Measurements from ENCODE around the gene RNU6-1.

The RNU6-1 gene

GRCh38 chr15:67808821-67809220 lies 31.0 kb downstream of the RNU6-1 start:
- Mint-ChIP-seq H3K4me3 (no peak overlapping the region), H3K4me1 (ENCODE audit: low read depth) (no peaks in the 10 kb centered on the region), H3K9me3 (no peaks in the 10 kb centered on the region)

GRCh38 chr15:67807836-67808235 lies 32.0 kb downstream of the RNU6-1 start:
- H3K27me3 Mint-ChIP-seq (ENCODE audit: low read depth): no peaks in the 10 kb centered on the region

More at GRCh38 chr15:67808821-67809220, 31.0 kb downstream of the RNU6-1 start:
- no peak overlapping the region for H3K27ac Mint-ChIP-seq
- no peaks in the 10 kb centered on the region for H3K27me3 Mint-ChIP-seq (ENCODE audit: low read depth)
- no peaks in the 10 kb centered on the region for H3K36me3 Mint-ChIP-seq (ENCODE audit: low read depth)

DNA sequence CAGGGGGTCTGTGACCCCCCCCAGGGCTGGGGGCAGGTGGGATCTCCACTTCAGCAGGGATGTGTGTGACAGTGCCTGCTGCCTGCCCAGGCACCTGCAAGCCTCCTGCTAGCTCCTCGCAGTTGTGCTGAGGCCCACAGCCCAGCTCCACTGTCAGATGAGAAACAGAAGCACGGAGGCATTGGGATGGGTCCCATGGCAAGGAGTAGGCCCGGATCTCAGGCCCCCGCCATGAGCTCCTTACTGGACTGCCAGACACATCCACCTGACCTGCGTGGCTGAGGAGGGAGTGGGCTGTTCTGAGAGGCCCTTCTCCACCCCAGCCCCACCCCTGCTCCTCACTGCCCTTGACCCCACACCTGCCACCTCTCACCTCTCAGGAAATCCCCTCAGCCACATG lies 32.7 kb downstream of the RNU6-1 start:
- no peak overlapping the region for H3K4me3 Mint-ChIP-seq
- H3K27me3 Mint-ChIP-seq (ENCODE audit: low read depth): no peaks in the 10 kb centered on the region
- no peak overlapping the region for H3K27ac Mint-ChIP-seq
- H3K36me3 Mint-ChIP-seq (ENCODE audit: low read depth): no peaks in the 10 kb centered on the region
- no peaks in the 10 kb centered on the region for H3K4me1 Mint-ChIP-seq (ENCODE audit: low read depth)
- no peaks in the 10 kb centered on the region for H3K9me3 Mint-ChIP-seq

More at GRCh38 chr15:67807836-67808235, 32.0 kb downstream of the RNU6-1 start:
- H3K4me1 Mint-ChIP-seq (ENCODE audit: low read depth): no peaks in the 10 kb centered on the region
- H3K4me3 Mint-ChIP-seq: no peak overlapping the region
- H3K9me3 Mint-ChIP-seq: no peaks in the 10 kb centered on the region
- no peak overlapping the region for H3K27ac Mint-ChIP-seq
- no peaks in the 10 kb centered on the region for H3K36me3 Mint-ChIP-seq (ENCODE audit: low read depth)

DNA sequence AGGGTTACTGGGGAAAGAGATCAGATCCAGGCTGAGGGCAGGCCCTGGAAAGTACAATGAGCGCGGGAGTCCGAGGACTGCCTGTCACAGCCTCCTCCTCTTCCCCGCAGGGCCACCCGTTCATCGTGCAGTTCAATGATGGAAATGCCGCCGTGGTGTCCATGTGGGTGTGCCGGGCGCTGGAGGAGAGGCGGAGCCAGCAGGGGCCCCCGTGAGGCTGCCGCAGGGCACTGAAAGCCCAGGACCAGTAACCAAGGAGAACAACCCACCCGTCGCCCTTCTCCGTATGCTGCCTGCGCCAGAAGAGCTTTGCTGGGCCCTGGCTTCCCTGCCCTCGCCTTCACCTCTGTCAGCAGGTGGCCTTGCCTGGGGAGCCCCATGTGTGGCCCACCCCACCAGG lies 33.3 kb downstream of the RNU6-1 start:
- no peaks in the 10 kb centered on the region for H3K9me3 Mint-ChIP-seq
- H3K4me1 Mint-ChIP-seq (ENCODE audit: low read depth): no peaks in the 10 kb centered on the region
- no peak overlapping the region for H3K27ac Mint-ChIP-seq
- no peaks in the 10 kb centered on the region for H3K27me3 Mint-ChIP-seq (ENCODE audit: low read depth)
- no peaks in the 10 kb centered on the region for H3K36me3 Mint-ChIP-seq (ENCODE audit: low read depth)
- no peak overlapping the region for H3K4me3 Mint-ChIP-seq

GRCh38 chr15:67805666-67806516 lies 34.0 kb downstream of the RNU6-1 start:
- no peaks in the 10 kb centered on the region for H3K9me3 Mint-ChIP-seq
- H3K27ac Mint-ChIP-seq: no peak overlapping the region

DNA sequence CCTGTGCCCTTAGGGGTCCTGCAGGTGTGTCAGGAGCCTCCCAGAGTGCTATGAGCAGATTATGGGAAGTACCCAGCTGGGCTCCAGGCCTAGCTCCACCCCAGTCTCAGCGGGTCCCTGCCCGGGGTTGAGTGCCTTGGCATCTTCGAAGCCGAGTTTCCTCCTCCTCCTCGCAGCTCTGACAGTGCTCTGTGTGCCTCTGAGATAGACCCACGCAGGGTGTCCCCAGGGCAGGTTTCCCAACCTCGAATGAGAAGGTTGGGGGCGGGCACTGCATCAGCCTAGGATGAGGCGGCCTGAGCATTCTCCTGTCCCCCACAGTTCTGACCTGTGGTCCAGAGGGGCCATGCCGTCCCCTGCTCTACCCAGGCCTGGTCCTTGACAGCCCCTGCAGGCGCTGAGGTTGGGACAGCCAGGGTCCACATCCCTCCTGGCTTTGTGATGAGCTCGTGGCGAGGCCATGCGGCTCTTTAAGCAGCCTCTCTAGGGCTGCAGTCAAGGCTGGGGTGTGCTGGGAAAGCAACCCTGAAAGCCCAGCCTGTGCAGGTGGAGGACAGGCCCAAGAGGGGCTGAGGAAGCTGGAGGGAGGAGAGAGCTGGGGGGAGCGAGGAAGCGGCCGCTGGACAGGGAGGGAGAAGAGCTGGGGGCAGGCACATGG lies 34.7 kb downstream of the RNU6-1 start:
- Mint-ChIP-seq H3K36me3 (ENCODE audit: low read depth) (no peaks in the 10 kb centered on the region), H3K27ac (no peak overlapping the region), H3K4me3 (no peak overlapping the region), H3K27me3 (ENCODE audit: low read depth) (no peaks in the 10 kb centered on the region), H3K9me3 (no peaks in the 10 kb centered on the region), H3K4me1 (ENCODE audit: low read depth) (no peaks in the 10 kb centered on the region)

More at GRCh38 chr15:67805666-67806516, 34.0 kb downstream of the RNU6-1 start:
- Mint-ChIP-seq H3K36me3 (ENCODE audit: low read depth) (no peaks in the 10 kb centered on the region), H3K27me3 (ENCODE audit: low read depth) (no peaks in the 10 kb centered on the region), H3K4me3 (no peak overlapping the region), H3K4me1 (ENCODE audit: low read depth) (no peaks in the 10 kb centered on the region)

DNA sequence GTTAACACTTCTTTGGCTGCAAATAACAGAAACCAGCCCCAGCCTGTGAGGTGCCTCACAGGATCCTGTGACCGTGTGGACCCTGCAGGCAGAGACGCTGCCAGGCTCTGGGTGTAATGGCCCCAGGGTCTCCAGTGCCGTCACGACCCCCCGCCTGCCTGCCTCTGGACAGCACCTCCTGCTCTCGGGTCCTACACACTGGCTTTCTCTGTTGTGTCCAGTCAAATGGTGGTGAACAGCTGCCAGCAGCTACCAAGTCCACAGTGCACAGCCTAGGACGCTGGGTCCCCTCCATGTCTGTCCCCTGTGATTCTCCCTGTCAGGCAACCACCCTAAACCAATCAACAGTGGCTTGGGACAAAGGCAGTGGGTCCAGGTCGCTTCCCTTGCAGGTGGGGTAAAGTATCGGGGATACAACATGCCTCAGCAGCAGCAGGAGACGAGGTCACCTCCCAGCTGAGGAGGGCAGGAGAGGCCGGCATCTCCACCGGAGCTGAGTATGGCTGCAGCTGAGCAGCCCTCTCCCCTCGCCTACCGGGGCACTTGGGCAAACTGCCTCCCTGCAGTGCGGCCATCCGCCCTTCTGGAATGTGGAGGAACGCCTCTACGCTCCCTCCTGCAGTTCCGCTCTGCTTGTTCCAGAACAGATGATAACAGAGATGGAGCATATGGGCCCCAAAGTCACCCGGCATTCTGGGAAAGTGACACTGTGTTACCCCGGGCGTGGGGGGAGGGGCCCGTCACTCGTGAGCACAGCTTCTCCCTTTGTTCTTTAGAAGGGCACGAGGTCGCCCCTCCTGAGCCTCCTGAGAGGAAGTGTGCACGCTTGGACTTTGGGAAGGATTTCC lies 35.6 kb downstream of the RNU6-1 start:
- H3K36me3 Mint-ChIP-seq (ENCODE audit: low read depth): no peaks in the 10 kb centered on the region
- H3K9me3 Mint-ChIP-seq: no peaks in the 10 kb centered on the region
- H3K27me3 Mint-ChIP-seq (ENCODE audit: low read depth): no peaks in the 10 kb centered on the region
- H3K4me3 Mint-ChIP-seq: no peak overlapping the region
- H3K4me1 Mint-ChIP-seq (ENCODE audit: low read depth): no peaks in the 10 kb centered on the region
- no peak overlapping the region for H3K27ac Mint-ChIP-seq

- H3K9me3 Mint-ChIP-seq: no peaks in the 10 kb centered on the region
- H3K36me3 Mint-ChIP-seq (ENCODE audit: low read depth): no peaks in the 10 kb centered on the region
- no peak overlapping the region for H3K27ac Mint-ChIP-seq
- no peak overlapping the region for H3K4me3 Mint-ChIP-seq
- H3K4me1 Mint-ChIP-seq (ENCODE audit: low read depth): no peaks in the 10 kb centered on the region
- no peaks in the 10 kb centered on the region for H3K27me3 Mint-ChIP-seq (ENCODE audit: low read depth)
These were observed 36.5 kb downstream of the RNU6-1 start for GRCh38 chr15:67803299-67803698.

- Mint-ChIP-seq H3K4me1 (ENCODE audit: low read depth) (no peaks in the 10 kb centered on the region), H3K27ac (no peak overlapping the region), H3K4me3 (no peak overlapping the region), H3K9me3 (no peaks in the 10 kb centered on the region), H3K27me3 (ENCODE audit: low read depth) (no peaks in the 10 kb centered on the region), H3K36me3 (ENCODE audit: low read depth) (no peaks in the 10 kb centered on the region)
These were observed 37.6 kb downstream of the RNU6-1 start for GRCh38 chr15:67801926-67802914.

- Mint-ChIP-seq H3K9me3 (peaks cover 1% of the 10 kb centered on the region), H3K4me1 (ENCODE audit: low read depth) (no peaks in the 10 kb centered on the region), H3K36me3 (ENCODE audit: low read depth) (peaks cover 2% of the 10 kb centered on the region), H3K27ac (no peak overlapping the region), H3K27me3 (ENCODE audit: low read depth) (no peaks in the 10 kb centered on the region), H3K4me3 (no peak overlapping the region)
These were observed 38.7 kb downstream of the RNU6-1 start for GRCh38 chr15:67801142-67801541.

DNA sequence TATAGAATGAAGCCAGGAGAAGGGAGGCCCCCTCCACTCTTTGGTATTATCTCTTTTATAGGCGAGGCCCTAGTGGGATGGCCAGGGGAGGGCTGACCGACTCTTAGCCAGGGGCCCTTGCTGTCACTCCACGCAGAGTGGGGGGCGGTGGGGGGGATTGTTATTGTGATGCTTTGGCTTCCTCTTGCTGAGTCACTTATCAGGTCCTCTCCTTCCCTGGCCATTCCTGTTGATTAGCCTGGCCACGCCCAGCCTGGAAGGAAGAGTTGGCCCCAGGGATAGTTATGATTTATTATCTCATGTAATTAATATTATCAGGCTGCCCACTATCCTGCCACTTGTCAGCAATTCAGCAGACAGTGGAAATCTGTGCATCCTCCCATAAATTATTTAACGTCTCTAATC lies 40.0 kb downstream of the RNU6-1 start:
- Mint-ChIP-seq H3K36me3 (ENCODE audit: low read depth) (peaks cover 5% of the 10 kb centered on the region), H3K4me3 (no peak overlapping the region), H3K27ac (no peak overlapping the region), H3K9me3 (peaks cover 15% of the 10 kb centered on the region), H3K27me3 (ENCODE audit: low read depth) (no peaks in the 10 kb centered on the region), H3K4me1 (ENCODE audit: low read depth) (no peaks in the 10 kb centered on the region)

DNA sequence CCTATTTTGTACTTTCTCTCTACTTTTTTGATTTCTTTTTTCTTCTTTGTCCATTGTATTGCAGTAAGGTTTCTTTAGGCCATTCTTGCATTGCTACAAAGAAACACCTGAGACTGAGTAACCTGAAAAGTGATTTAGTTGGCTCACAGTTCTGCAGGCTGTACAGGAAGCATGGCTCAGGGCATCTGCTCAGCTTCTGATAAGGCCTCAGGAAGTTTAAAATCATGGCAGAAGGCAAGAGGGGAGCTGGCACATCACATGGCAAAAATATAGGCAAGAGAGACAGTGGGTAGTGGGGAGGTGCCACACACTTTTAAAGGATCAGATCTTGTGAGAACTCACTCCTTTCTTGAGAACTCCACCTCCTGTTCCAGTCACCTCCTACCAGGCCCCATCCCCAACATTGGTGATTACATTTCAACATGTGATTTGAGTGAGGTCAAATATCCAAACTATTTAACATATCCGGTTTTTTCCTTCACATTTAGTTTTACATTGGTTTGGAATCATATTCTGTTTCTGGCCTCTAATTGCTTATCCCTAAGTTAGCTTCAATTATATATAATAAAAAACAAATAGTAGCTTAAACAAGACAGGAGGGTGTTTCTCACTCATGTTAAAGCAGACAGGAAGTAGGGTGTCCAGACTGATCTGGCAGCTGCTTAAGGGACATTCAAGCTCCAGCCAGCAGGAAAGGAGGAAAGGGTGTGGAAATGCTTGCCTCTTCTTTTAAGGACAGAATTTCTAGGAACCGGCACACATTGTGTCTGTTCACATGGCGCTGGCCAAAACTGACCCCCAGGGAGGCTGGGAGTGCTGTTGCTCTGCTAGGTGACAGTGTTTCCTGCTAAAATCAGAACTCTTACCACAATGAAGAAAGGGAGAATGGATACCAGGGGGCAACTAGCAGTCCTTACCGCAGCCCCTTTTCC lies 43.4 kb downstream of the RNU6-1 start:
- peaks cover 19% of the 10 kb centered on the region for H3K9me3 Mint-ChIP-seq
- H3K27me3 Mint-ChIP-seq (ENCODE audit: low read depth): no peaks in the 10 kb centered on the region
- no peak overlapping the region for H3K27ac Mint-ChIP-seq

More for the DNA sequence above, 43.4 kb downstream of the RNU6-1 start:
- H3K36me3 Mint-ChIP-seq (ENCODE audit: low read depth): peaks cover 8% of the 10 kb centered on the region
- H3K4me1 Mint-ChIP-seq (ENCODE audit: low read depth): no peaks in the 10 kb centered on the region
- H3K4me3 Mint-ChIP-seq: no peak overlapping the region
